Non-pigmented ciliary epithelial cell (primary cell): ENCODE data around the gene ADH1C.
"Not testable (repeated sequence)": the region's sequence is repeated elsewhere in the genome, so short reads cannot be mapped to it uniquely, and the experiment has no call there.

Source experiments
- DNase-seq: peaks from one replicate; pipeline ENCODE4 v3.0.0-alpha.2; 2010; ENCODE audit warnings: low read depth

ADH1C gene

DNA sequence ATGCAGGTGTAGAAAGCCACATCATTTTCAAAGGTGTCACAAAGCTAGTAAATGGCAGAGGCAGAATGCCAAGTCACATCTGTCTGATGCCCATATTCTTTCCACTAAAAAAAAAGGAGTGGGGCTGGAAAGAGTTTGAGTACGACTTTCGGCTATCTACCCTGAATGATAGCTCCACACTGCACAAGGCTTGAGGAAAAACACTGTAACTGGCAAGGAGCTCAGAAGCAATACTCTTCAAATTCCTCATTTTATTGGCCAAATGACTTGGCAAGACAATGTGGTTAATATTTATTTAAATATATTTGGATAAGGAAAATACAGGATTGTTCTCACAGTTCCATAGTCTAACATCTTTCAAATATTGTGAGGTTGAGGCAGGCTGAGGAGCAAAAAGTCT is 5.4 kb upstream of the ADH1C start:
- DNase-seq, result no peak

DNA sequence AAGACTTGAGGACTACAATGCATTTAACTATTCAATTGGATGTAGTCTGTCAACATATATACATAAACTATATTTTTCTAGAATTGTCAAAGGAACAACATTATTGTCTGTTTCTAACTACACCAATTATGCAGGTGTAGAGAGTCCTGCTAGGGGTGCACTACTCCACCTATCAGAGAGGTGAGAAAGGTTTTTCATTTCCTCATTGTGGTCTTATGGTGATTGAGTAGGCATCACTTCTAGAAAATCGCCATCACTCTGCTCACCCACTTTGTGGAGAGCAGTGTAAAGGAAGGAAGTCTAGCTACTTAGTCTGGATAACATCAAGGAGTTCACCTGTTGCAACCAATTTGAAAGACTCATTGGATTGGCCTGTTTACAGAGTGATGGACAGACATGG is 4.4 kb upstream of the ADH1C start:
- no peak for DNase-seq

DNA sequence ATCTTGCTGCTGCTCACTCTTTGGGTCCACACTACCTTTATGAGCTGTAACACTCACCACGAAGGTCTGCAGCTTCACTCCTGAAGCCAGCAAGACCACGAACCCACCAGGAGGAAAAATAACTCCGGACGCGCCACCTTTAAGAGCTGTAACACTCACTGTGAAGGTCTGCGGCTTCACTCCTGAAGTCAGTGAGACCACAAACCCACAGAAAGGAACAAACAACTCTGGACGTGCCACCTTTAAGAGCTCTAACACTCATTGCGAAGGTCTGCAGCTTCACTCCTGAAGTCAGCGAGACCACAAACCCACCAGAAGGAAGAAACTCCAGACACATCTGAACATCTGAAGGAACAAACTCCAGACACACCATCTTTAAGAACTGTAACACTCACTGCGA is 3.6 kb upstream of the ADH1C start:
- DNase-seq, result not testable (repeated sequence)

DNA sequence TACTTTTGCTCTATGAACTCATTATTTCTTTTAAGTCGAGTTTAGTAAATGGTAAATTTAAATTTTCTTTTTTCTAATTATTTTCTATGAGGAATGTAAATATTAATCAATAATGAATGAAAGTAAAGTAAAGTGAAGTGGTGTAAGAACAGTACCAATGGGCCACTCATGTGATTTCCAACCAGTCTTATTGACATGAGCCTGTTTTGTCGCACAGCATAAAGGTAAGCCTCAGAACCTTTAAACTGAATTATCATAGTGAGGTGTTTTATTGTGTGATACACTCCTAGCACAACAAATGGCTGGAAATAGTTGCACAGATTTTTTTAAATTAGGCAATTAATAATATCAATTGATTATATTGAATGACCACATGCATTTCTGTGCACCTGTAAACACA is 1.1 kb downstream of the ADH1C start:
- no peak for DNase-seq

DNA sequence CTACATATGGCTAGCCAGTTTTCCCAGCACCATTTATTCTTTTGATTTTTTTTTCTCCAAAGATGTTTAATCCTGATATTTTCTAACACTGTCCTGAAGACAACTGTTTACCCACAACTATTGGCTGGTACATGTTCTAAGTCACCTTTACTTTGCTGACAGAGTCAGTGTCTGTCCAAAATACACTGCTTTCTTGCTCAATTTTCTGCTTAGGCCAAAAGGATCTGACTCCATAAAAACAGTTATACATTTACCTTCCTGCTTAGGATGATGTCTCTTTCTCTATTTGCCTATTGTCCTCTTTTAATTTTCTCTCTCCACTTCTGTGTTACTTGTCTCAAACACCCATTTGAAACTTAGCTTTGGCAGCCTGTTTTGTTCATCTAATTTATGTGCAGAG is 3.2 kb downstream of the ADH1C start:
- no peak for DNase-seq

DNA sequence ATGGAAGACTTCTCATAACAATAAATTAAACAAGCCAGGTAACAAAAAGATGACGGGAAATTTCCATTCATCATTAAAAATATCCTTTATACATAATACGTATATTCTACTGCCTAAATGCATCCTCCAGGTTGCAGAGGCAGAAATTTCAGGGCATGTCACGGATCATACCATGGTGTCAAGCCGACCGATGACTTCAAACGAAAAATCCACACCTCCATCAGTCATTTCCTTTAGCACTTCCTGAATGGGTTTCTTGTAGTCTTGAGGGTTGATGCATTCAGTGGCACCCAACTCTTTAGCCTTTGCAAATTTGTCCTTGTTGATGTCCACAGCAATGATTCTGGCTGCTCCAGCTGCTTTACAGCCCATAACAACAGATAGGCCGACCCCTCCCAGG is 9.9 kb downstream of the ADH1C start:
- DNase-seq, result not testable (repeated sequence)

DNA sequence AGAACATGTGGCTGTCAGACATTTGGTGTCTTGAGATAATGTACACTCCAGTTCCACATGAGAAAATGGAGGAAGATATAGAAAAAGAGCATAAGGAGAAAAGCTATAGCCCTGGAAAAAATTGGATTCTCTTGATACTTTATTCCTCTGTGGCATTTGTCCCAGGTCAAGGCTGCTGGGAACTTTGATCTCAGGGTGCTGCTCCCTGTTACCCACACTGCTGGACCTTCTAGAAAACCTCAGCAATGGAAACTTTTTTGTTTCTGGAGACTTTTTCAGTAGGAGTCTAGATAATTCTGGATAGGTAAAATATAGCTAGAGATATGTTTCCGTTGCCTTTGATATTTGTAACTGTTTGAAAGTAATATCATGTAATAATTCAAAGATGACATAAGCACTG is 11.1 kb downstream of the ADH1C start:
- DNase-seq, result no peak

DNA sequence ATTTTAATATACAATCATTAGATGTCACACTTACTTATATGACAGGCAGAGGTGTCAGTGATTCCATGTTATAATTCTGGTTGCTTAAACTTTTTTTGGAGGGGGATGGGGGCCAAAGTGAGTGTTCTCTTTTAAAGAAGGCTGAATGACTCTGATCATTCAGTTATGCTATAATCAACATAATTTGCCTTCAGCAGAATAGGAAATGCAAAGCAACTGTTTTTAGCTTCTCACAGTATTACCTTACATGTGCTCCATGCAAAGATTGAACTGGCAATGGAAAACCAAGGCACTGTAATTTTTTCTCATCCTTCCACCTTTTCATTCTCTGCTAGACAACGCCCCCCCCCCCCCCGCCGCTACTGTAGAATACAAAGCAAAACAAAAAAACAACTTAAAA is 13.4 kb downstream of the ADH1C start:
- no peak for DNase-seq

DNA sequence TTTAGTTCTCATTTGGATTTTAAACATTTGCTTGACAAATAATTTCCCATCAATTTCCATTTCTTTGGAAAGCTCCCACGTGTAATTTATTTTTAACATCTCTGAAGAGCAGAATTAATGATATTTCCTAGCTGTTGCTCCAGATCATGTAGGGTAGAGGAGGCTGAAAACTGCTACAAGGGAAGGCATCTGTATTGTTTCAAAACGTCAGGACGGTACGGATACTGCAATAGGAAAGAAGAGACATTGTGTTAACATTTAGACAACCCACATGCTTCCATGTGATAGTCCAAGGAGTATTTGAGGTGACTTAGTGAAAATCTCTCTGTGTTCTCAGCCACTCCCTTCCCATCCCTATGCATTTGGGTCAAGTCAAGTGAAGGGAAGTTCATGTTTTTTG is 16.0 kb downstream of the ADH1C start:
- no peak for DNase-seq

DNA sequence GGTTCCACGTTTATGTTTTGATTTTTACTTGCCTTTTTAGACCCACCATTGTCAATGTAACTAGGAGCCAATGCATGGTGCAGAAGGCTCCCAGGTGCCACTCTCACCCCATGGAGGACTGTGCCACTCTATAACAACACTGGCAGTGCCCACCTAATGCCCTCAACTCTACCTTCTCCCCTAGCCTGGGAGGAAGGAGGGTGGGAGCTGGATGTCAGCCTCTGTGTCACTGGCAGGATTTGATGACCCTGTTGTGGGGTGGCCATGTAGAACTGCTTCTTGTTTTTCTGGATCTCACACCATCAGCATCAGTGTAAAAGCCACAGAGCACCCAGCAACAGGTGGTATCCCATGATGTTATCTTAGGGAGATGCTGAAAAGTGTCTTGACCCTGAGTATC is 17.7 kb downstream of the ADH1C start:
- DNase-seq, result no peak

DNA sequence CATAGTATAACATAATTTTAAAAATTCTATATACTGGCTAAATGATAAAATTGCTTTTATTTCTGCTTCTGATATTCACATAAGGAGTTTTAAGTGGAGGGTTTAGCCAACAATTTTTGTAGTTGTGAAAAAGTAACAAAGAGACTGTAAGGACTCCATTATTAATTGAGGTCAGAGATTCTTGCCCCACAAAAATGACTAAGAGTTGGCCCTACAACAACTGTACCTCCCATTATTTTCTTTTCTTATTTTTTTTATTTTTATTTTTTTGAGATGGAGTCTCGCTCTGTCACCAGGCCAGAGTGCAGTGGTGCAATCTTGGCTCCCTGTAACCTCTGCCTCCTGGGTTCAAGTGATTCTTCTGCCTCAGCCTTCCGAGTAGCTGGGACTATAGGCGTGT is 21.9 kb downstream of the ADH1C start:
- DNase-seq, result no peak

DNA sequence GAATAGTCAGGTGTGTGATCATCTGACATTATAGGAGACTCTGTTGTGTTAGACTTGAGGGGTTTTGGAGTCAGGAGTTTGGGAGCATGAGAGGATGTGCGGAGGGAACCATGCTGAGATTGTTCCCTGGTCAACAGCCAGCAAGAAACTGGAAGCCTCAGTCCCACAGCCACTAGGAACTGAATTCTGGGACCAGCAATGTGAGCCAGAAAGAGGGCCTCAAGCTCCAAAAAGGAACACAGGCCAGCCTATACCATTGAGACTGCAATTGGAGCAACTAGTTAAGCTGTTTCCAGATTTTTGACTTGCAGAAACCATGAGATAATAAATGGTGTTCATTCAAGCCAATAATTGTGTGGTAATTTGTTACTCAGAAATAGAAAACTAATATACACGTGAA is 22.7 kb downstream of the ADH1C start:
- no peak for DNase-seq

DNA sequence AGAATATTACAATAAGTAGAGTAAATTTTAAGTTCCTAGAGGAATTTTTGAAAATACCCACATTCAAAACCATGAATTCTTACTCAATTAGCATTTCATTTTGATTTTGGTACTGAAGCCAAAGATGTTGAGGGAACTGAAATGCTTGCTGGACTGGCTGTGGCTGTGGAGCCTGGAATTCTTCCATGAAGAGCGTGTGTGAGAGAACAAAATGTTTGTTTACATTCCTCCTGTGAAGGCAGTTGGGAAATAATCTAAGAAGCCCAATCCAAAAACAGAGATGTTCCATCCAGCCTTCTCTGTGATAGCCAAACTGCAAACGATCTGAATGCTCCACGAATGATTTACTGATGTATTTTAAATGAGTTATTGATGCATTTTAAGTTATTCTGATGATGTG is 27.6 kb downstream of the ADH1C start:
- peak; percentile 10 for DNase-seq

DNA sequence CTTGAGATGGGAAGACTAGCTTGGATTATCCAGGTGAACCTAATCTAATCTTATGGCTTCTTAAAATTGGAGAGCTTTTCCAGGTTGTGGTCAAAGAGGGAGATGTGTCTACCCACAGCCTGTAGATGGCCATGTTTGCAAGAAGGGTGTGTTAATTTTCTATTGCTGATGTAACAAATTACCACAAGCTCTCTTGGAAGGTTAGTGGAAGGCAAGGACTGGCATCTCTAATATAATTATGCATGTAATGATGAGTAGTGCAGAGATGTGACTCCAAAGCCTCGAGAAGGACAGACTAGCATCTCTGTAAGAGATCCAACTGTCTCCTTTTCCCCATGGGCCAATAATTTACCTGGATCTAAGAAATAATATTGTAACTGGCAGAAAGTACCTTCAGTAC is 28.2 kb downstream of the ADH1C start:
- DNase-seq, result no peak

DNA sequence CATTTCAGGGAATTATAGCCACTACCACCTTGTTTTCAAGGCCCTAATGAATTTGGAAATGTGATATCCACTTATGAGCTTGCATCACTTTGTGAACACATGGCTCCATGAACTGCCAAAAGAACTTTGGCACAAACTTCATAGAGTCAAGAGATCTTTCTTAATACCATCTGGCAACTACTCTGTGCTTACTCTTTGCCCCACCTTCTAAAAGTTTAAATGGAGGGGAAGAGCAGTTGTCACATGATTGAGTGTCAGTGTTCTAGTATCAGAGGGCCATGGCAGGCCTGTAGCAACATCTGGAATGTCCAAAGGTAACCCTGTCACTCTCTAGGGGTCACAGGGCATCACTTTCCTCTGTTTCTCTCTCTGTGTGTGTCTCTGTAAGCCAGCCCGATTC is 28.8 kb downstream of the ADH1C start:
- DNase-seq, result no peak

DNA sequence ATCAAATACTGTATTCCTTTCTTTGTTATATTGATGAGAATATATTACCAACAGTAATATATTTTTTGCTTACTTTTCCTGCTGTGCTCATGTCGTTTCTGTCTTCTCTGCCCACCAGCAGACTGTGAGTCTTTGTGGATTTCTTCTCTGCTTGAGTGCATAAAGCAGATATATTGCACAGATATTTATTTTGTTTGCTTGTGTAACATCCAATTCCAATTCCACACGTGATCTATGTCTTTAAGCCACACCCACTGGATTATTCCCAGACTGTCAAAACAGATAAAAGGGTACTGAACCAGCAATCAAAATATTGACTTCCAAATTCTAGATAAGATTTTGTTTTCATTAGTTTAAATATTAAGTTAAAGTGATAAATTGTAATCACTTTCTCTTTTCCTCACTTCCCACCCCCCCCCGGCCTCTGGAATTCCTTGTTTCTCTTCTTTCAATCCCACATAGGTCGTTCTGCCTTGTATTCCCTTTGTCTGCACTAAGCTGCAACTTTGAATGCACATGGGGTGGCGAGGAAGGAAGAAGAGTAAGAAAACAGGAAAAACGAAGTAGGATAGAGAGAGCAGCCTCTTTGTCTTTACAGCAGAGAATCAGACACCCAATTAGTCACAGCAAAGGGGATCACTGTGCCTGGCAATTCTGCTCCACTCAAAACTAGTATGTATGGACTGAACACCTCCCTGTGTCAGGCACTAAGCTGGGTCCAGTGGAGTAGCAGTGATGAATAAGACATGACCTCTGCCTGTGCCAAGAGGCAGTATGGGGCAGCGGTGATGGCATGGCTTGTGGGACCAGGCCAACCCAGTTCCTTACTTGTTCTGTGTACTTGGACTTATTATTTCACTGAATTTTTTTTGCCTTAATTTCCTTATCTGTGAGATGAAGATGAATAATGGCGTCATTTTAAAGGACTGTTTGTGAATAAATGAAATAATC is 31.0 kb downstream of the ADH1C start, which contains the start of gene ADH1B:
Gene ADH1B (minus strand): TSS at position 161 of the 951 bp plus-strand sequence. CDS start 70 bp downstream, at position 91.
- DNase-seq, result no peak

DNA sequence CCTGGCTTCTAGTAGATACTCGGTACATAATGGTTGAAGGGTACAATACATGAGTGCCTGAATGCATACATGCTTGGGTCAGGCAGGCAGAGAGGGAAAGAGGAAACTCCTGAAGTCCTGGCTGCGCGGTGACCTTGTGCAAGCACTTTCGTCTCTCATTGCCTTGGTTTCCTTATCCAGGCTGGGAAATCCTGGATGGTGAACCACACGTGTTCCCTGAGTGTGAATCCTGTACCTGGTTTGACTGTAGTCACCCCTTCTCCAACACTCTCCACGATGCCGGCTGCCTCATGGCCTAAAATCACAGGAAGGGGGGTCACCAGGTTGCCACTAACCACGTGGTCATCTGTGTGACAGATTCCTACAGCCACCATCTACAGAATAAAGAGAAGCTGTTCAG is 34.7 kb downstream of the ADH1C start:
- DNase-seq, result not testable (repeated sequence)

DNA sequence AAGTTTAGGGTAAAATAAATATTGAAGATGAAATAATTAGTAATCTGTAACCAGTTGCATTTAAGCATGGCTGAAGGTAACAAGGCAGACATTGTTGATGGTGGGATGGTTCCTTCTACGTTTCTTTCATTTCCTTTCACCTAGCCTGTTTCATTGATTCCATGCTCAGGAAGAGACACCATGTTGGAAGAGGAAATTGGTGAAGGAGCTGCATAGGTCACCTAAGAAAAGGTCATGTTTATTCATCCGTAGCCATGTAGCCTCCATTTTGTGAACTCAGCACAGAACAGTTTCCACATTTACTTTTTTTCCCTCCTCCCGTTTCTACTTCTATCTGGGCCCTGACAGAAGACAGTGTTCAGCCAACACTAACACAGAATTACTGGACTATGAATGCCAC is 35.2 kb downstream of the ADH1C start:
- DNase-seq, result no peak

DNA sequence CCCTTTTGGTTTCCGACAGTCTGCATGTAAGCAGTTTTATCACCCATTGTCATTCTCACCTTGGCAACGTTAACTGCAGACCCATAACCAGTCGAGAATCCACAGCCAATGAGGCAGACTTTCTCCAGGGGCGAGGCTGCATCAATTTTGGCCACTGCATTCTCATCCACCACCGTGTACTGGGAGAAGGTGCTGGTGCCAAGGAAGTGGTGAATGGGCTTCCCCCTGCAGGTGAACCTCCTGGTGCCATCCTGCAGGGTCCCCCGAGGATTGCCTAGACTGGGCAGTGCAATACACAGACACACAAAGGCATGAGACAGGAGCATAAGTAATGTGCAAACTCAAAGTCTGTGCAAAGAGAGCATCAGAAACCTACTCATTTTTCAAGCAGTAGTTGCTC is 36.7 kb downstream of the ADH1C start:
- DNase-seq, result no peak

DNA sequence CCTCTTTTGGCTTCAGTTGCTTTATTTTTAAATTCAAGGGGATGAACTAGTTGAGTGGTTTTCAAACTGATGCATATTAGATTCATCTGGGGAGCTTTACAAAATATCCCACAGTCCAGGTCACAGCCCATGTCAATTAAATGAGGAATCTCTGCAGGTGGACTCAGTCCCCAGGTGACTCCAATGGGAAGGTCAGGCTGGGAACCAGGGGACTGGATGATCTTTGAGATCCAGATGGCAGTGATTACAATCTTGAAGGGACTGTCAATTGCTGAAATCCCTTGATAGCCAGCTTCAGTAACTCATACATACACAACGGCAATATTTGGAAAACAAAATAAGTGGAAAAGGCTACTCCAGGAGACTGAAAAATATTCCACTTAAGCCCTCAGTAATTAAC is 38.3 kb downstream of the ADH1C start:
- no peak for DNase-seq

DNA sequence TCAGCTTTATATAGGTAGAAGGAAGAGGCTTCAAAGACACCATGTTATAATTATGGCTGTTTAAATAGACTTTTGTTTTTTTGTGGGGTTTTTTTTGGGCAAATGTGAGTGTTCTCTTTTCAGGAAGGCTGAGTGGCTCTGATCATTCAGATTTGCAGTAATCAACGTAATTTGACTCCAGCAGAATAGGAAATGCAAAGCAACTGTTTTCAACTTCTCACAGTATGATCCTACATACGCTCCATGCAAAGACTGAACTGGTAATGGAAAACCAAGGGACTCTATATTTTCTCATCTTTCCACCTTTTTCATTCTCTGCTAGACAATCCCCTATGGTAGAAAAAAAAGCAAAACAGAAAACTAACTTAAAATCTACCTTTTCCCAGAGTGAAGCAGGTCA is 42.2 kb downstream of the ADH1C start:
- DNase-seq, result no peak

DNA sequence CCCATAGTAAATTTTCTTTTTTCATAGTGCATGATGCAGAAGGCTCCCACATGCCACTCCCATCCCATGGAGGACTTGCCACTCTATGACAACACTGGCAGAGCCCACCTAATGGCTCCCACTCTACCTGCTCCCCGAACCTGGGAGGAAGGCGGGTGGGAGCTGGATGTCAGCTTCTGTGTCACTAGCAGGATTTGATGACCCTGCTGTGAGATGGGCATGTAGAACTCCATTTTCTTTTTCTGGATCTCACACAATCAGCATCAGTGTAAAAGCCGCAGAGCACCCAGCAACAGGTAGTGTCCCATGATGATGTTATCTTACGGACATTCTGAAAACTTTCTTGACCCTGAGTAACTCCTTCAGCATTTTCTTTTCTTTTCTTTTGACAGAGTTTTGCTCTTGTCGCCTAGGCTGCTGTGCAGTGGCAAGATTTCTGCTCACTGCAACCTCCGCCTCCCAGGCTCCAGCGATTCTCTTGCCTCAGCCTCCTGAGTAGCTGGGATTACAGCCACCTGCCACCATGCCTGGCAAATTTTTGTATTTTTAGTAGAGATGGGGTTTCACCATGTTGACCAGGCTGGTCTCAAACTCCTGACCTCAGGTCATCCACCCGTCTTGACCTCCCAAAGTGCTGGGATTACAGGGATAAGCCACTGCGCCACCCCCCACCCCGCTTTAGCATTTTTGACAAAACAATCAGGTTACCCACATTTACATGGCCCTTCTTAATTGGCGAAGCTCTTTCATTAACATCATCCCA is 46.7 kb downstream of the ADH1C start:
- DNase-seq, result no peak
